Stomach (tissue), 9 donors: ENCODE results near the gene SCN2A. TPM values are rescaled to one million over a fixed set of nuclear protein-coding genes. Genes with fewer than 3 reads are reported as not detected.

Experiments
- DNase-seq, 2 donors: peaks; one replicate each; pipeline versions ENCODE4 v3.0.0 to v3.0.0-alpha.2; 2013 to 2019
- H3K27ac ChIP-seq, 5 donors: fragments of 200-600 bp in 4 of 5; sonication (generic) in 4 of 5; one replicate each; pipeline ENCODE4 v1.5.1; 2013 to 2019; ENCODE audit warnings: mild to moderate bottlenecking in 1 of 5, moderate library complexity in 1 of 5
- H3K27me3 ChIP-seq, 3 donors: fragments of 200-600 bp; sonication (generic); one replicate each; pipeline ENCODE4 v1.5.1; 2017 to 2019; ENCODE audit warnings: mixed run types in 1 of 3
- H3K36me3 ChIP-seq, 4 donors: fragments of 200-600 bp; sonication (generic); 1 replicate in 3 of 4; 2 replicates in 1 of 4; pipeline ENCODE4 v1.5.1; 2016 to 2019
- H3K4me1 ChIP-seq, 4 donors: fragments of 200-600 bp; sonication (generic); one replicate each; pipeline ENCODE4 v1.5.1; 2016 to 2019
- H3K4me3 ChIP-seq, 4 donors: fragments of 200-600 bp; sonication (generic) in 3 of 4; one replicate each; pipeline ENCODE4 v1.5.1; 2016 to 2019; ENCODE audit warnings: mild to moderate bottlenecking in 1 of 4
- H3K9me3 ChIP-seq, 4 donors: fragments of 200-600 bp; sonication (generic); one replicate each; pipeline ENCODE4 v1.5.1; 2016 to 2019
- CTCF ChIP-seq, 7 experiments: fragments of 450-650 bp in 4 of 7; fragments of 200-600 bp in 3 of 7; sonication (generic) in 3 of 7; IDR thresholded peaks; one replicate each; pipeline ENCODE4 v1.5.1; 2016 to 2019; ENCODE audit warnings: antibody characterized with exemption in 7 of 7, control low read depth in 2 of 7, mild to moderate bottlenecking in 1 of 7
- EP300 ChIP-seq: sonication (generic); formaldehyde crosslinking; IDR thresholded peaks from one replicate; pipeline ENCODE4 v1.6.1; 2017; ENCODE audit warnings: antibody characterized with exemption
- POLR2A ChIP-seq, 4 donors: fragments of 450-650 bp; IDR thresholded peaks; one replicate each; pipeline ENCODE4 v1.6.1; 2016; ENCODE audit warnings: antibody characterized with exemption in 4 of 4, control low read depth in 2 of 4, mild to moderate bottlenecking in 1 of 4, moderate library complexity in 1 of 4
- POLR2AphosphoS5 ChIP-seq, 3 donors: sonication (generic); formaldehyde crosslinking; IDR thresholded peaks; one replicate each; pipeline ENCODE4 v1.6.1; 2016; ENCODE audit warnings: antibody characterized with exemption in 3 of 3
- WGBS, 5 donors: extraction: QIAGEN DNeasy Blood & Tissue Kit in 3 of 5; methylation state at CpG; one replicate each; pipeline versions ENCODE4 v1.1.5 to v1.1.7; 2013 to 2018; 5-methylcytosine and 5-hydroxymethylcytosine counted together
- intact Hi-C: fragments of 100-400 bp; cut with DNase I; formaldehyde crosslinking; loops from one replicate; pipeline ENCODE4 v1.15.1; 2023; ENCODE audit warnings: low total_unique reads
- polyA plus RNA-seq, 3 donors: library from polyadenylated mRNA; stranded (reverse); fragments of 200-250 nt; gene quantifications; one replicate each; pipeline ENCODE4 v1.2.3, GENCODE V29; 2013
- total RNA-seq, 5 donors: library from RNA; depleted of rRNA; stranded (reverse); fragments of >200 nt; gene quantifications; one replicate each; pipeline versions ENCODE4 v1.1.0 to v1.2.3, GENCODE V29; 2014 to 2016
- donor health status: healthy with polysubstance abuse.
- donor health status: Bipolar disorder and iron deficiency.
- donor health status: healthy.

The SCN2A gene
- total and polyA plus RNA-seq, 8 donors: 0.06 to 4.1 (median 1.0) TPM; not detected in 2

- H3K4me1 ChIP-seq: no peaks in the 10 kb centered on the region
- no peak for TF ChIP-seq POLR2AphosphoS5 (IDR thresholded peaks at IDR 0.05)
- TF ChIP-seq POLR2A (IDR thresholded peaks at IDR 0.05): no peak
- TF ChIP-seq CTCF (IDR thresholded peaks at IDR 0.05): no peak
- TF ChIP-seq EP300: no peak
- H3K9me3 ChIP-seq: no peaks in the 10 kb centered on the region
- H3K36me3 ChIP-seq: no peaks in the 10 kb centered on the region
- intact Hi-C loops: no loop called here
- no peaks in the 10 kb centered on the region for H3K27me3 ChIP-seq
- H3K27ac ChIP-seq: no peak overlapping the region
- no peak for DNase-seq
- 56 to 84% (median 68%) methylated on average over 3 of the region's 3 CpGs for WGBS, 5 donors
- H3K4me3 ChIP-seq: no peak overlapping the region
Measured at GRCh38 chr2:165287094-165287778, 48.0 kb downstream of the SCN2A start.

- 87 to 94% (median 92%) methylated on average over 2 of the region's 2 CpGs for WGBS, 5 donors
- H3K27me3 ChIP-seq: no peaks in the 10 kb centered on the region
- H3K36me3 ChIP-seq: no peaks in the 10 kb centered on the region
Measured at GRCh38 chr2:165289069-165289468, 49.9 kb downstream of the SCN2A start.

GRCh38 chr2:165293440-165294420 is 54.5 kb downstream of the SCN2A start:
- no peaks in the 10 kb centered on the region for H3K36me3 ChIP-seq
- H3K27ac ChIP-seq: no peak overlapping the region
- peaks cover 0 to 12% (median 2%) of the 10 kb centered on the region in 4 donors for H3K4me1 ChIP-seq
- DNase-seq: peak in 1 of 2 donors; percentile 96
- TF ChIP-seq POLR2AphosphoS5 (IDR thresholded peaks at IDR 0.05): peak in 2 of 3 donors; percentile 10 to 63
- peak in 5 of 7 experiments; percentile 38 to 74 (median 61) for TF ChIP-seq CTCF (IDR thresholded peaks at IDR 0.05)
- TF ChIP-seq EP300: no peak
- TF ChIP-seq POLR2A (IDR thresholded peaks at IDR 0.05): no peak
- H3K27me3 ChIP-seq: no peaks in the 10 kb centered on the region
- no peak overlapping the region for H3K4me3 ChIP-seq
- intact Hi-C loops: no loop called here
- H3K9me3 ChIP-seq: no peaks in the 10 kb centered on the region
- WGBS, 5 donors: 22 to 25% (median 23%) methylated on average over 6 of the region's 6 CpGs

More at GRCh38 chr2:165289069-165289468, 49.9 kb downstream of the SCN2A start:
- DNase-seq: no peak
- intact Hi-C loops: no loop called here
- H3K4me3 ChIP-seq: no peak overlapping the region
- TF ChIP-seq EP300 (no peak), POLR2AphosphoS5 (IDR thresholded peaks at IDR 0.05) (no peak), POLR2A (IDR thresholded peaks at IDR 0.05) (no peak), CTCF (IDR thresholded peaks at IDR 0.05) (no peak)
- H3K27ac ChIP-seq: no peak overlapping the region
- no peaks in the 10 kb centered on the region for H3K9me3 ChIP-seq
- peaks cover 0 to 9% (median 2%) of the 10 kb centered on the region in 4 donors for H3K4me1 ChIP-seq

GRCh38 chr2:165294912-165295311 is 55.7 kb downstream of the SCN2A start:
- no peaks in the 10 kb centered on the region for H3K36me3 ChIP-seq
- H3K4me1 ChIP-seq: peaks cover 0 to 12% (median 2%) of the 10 kb centered on the region in 4 donors
- TF ChIP-seq EP300 (no peak), POLR2A (IDR thresholded peaks at IDR 0.05) (no peak), CTCF (IDR thresholded peaks at IDR 0.05) (no peak), POLR2AphosphoS5 (IDR thresholded peaks at IDR 0.05) (no peak)
- H3K27me3 ChIP-seq: no peaks in the 10 kb centered on the region
- WGBS, 5 donors: 69 to 78% (median 72%) methylated on average over 5 of the region's 5 CpGs
- no peak overlapping the region for H3K4me3 ChIP-seq
- DNase-seq: no peak
- H3K27ac ChIP-seq: no peak overlapping the region
- no peaks in the 10 kb centered on the region for H3K9me3 ChIP-seq
- intact Hi-C loops: no loop called here
